ENCODE data around the gene SERPINA1.

Gene SERPINA1

DNA sequence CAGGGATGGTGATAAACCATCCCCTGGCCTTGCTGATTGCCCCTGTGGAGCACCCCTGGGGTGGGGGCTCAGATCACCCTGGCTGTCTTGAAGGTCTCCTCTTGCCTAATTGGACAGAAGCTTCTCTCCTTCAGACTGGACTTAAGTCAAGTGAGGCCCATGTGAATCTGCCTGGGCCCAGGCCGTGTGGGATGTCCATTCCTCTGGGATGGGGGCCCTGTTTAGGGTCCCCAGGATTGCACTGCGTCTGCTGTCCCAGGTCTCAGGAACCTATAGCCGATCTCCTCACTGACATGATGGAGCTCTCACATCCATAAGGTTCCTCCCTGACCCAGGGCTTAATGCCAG, 20.2 kb downstream of the SERPINA1 start:
- no peak overlapping the region for H2AFZ ChIP-seq (ENCODE audit: low read depth)
- no peak overlapping the region for H3K4me3 ChIP-seq (IDR thresholded peaks at IDR 0.05; ENCODE audit: insufficient read depth, low read depth, low read length)
- H3K4me2 ChIP-seq = no peak overlapping the region
- H4K20me1 ChIP-seq (ENCODE audit: insufficient read depth) = no peaks in the 10 kb centered on the region
- no peak overlapping the region for H3K27ac ChIP-seq
- no peaks in the 10 kb centered on the region for H3K79me2 ChIP-seq (ENCODE audit: insufficient read depth, low read depth)
- no peaks in the 10 kb centered on the region for H3K4me1 ChIP-seq (ENCODE audit: low read depth, poor library complexity, severe bottlenecking)
- H3K36me3 ChIP-seq (ENCODE audit: insufficient read depth) = no peaks in the 10 kb centered on the region
- TF ChIP-seq, protein P1, sequence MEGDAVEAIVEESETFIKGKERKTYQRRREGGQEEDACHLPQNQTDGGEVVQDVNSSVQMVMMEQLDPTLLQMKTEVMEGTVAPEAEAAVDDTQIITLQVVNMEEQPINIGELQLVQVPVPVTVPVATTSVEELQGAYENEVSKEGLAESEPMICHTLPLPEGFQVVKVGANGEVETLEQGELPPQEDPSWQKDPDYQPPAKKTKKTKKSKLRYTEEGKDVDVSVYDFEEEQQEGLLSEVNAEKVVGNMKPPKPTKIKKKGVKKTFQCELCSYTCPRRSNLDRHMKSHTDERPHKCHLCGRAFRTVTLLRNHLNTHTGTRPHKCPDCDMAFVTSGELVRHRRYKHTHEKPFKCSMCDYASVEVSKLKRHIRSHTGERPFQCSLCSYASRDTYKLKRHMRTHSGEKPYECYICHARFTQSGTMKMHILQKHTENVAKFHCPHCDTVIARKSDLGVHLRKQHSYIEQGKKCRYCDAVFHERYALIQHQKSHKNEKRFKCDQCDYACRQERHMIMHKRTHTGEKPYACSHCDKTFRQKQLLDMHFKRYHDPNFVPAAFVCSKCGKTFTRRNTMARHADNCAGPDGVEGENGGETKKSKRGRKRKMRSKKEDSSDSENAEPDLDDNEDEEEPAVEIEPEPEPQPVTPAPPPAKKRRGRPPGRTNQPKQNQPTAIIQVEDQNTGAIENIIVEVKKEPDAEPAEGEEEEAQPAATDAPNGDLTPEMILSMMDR (conservative IDR thresholded peaks at IDR 0.05; ENCODE audit: low read depth, low read length) = no peak
- H3K27me3 ChIP-seq (ENCODE audit: insufficient read depth, low read depth) = no peaks in the 10 kb centered on the region
- no peak overlapping the region for H3K9ac ChIP-seq

DNA sequence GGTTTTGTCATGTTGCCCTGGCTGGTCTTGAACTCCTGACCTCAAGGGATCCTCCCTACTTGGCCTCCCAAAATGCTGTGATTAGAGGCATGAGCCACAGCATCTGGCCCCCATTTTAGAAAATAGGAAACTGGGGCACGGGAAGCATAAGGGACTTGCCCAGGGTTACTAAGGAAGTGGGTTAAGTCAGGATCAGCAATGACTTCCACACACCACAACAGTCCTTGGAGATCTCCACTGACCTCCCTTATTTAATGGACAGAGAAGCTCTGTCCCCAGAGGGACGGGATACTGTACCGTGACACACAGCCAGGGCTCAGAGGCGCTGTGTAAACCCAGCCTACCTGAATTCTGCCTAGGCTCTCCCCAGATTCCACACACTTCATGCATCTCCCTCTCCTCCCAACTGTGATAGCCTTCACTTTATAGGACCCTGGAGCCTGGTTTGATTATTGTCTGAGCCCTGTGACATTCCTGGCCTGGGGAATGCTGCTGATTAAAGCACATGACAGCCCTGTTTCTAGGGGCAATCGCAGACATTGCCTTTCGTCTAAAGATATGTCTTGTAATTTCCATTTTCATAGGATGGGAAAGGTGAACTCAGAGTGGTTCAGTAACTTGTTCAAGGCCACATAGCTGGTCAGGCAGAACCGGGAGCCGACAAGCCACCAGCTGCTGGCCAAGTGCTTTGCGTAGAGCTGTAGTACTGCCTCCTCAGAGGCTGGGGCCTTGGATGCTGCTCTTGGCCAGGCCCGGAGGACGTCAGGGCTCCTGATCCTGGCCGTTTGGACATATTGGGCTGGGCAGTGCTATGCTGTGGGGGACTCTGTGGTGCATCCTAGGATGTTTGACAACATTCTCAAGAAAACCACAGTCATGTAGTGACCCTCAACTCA, 20.8 kb downstream of the SERPINA1 start:
- H3K4me2 ChIP-seq = no peak overlapping the region
- H3K27me3 ChIP-seq (ENCODE audit: insufficient read depth, low read depth) = no peaks in the 10 kb centered on the region
- TF ChIP-seq, protein P1 (conservative IDR thresholded peaks at IDR 0.05; ENCODE audit: low read depth, low read length) = no peak
- no peaks in the 10 kb centered on the region for H3K36me3 ChIP-seq (ENCODE audit: insufficient read depth)
- no peaks in the 10 kb centered on the region for H4K20me1 ChIP-seq (ENCODE audit: insufficient read depth)
- H3K27ac ChIP-seq = no peak overlapping the region
- H3K79me2 ChIP-seq (ENCODE audit: insufficient read depth, low read depth) = no peaks in the 10 kb centered on the region
- H3K4me3 ChIP-seq (IDR thresholded peaks at IDR 0.05; ENCODE audit: insufficient read depth, low read depth, low read length) = no peak overlapping the region
- H3K9ac ChIP-seq = no peak overlapping the region
- no peaks in the 10 kb centered on the region for H3K4me1 ChIP-seq (ENCODE audit: low read depth, poor library complexity, severe bottlenecking)
- no peak overlapping the region for H2AFZ ChIP-seq (ENCODE audit: low read depth)

DNA sequence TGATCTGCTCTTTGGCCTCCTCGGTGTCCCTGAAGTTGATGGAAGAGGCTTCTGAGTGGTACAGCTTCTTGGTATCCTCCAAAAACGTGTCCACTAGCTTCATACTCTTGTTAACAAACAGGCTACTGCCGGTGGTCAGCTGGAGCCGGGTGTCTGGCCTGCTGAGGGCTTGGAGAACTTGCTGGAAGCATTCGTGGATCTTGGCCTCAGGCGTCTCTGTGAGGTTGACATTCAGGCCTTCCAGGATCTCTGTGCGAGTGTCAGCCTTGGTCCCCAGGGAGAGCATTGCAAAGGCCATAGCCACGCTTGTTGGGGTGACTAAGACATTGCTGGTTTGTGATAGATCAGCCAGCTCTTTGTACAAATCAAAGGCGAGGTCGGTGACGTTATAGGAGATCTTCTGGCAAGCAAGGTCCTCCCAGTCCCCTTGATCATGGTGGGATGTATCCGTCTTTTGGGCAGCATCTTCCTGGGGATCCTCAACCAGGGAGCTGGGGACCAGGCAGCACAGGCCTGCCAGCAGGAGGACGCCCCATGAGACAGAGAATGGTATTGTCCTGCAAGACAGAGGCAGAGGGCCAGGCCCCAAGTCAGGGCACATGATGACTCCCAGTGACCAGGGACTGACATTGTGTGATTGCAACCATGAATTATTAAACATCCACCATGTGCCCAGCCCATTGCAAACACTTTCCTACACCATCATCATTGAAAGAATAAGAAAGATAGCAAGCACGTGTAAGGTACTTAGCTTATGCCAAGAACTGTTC, 22.1 kb downstream of the SERPINA1 start, which contains the start of gene SERPINA2:
Gene SERPINA2 (minus strand): TSS at position 553 of the 770 bp plus-strand sequence.
- Histone ChIP-seq H3K4me1 (ENCODE audit: low read depth, poor library complexity, severe bottlenecking) (no peaks in the 10 kb centered on the region), H3K36me3 (ENCODE audit: insufficient read depth) (no peaks in the 10 kb centered on the region), H3K27me3 (ENCODE audit: insufficient read depth, low read depth) (no peaks in the 10 kb centered on the region), H3K27ac (no peak within 1 kb of the TSS), H2AFZ (ENCODE audit: low read depth) (no peak within 1 kb of the TSS; the same call in 1 of the 2 replicates), H3K4me3 (IDR thresholded peaks at IDR 0.05; ENCODE audit: insufficient read depth, low read depth, low read length) (no peak within 1 kb of the TSS), H3K4me2 (no peak within 1 kb of the TSS), H4K20me1 (ENCODE audit: insufficient read depth) (no peaks in the 10 kb centered on the region), H3K79me2 (ENCODE audit: insufficient read depth, low read depth) (no peaks in the 10 kb centered on the region), H3K9ac (no peak within 1 kb of the TSS)
- TF ChIP-seq, protein P1 (conservative IDR thresholded peaks at IDR 0.05; ENCODE audit: low read depth, low read length) = no peak

DNA sequence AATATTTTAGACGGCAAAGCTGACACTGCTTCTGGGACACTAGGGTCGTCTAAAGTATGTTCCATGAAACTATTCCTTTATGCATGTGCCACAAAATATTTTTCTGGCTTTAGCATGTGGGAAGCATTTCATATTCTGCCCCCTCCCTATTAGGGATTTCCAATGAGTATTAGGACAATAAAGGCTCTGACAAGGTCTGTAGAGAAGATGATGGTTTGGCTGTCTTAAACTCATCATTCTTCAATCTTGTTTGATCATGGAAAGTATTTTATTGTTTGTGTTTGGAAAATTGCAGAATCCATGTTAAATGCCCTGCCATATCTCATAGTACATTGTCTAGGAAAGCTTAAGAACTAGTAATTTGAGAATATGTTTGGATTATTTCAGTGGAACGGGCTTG, 22.8 kb downstream of the SERPINA1 start:
- Histone ChIP-seq H3K79me2 (ENCODE audit: insufficient read depth, low read depth) (no peaks in the 10 kb centered on the region), H3K27ac (no peak overlapping the region), H3K4me1 (ENCODE audit: low read depth, poor library complexity, severe bottlenecking) (no peaks in the 10 kb centered on the region), H3K4me3 (IDR thresholded peaks at IDR 0.05; ENCODE audit: insufficient read depth, low read depth, low read length) (no peak overlapping the region), H3K9ac (no peak overlapping the region), H3K36me3 (ENCODE audit: insufficient read depth) (no peaks in the 10 kb centered on the region), H4K20me1 (ENCODE audit: insufficient read depth) (no peaks in the 10 kb centered on the region), H3K4me2 (no peak overlapping the region), H2AFZ (ENCODE audit: low read depth) (no peak overlapping the region), H3K27me3 (ENCODE audit: insufficient read depth, low read depth) (no peaks in the 10 kb centered on the region)
- TF ChIP-seq, protein P1 (conservative IDR thresholded peaks at IDR 0.05; ENCODE audit: low read depth, low read length) = no peak
